Activated CD4-positive, alpha-beta T cell treated with anti-CD3 and anti-CD28 coated beads, Interleukin-2, amount 10 ng/mL, durations not matched to agents 7 days and 5 days (primary cell): ENCODE data around the gene SOX6. TPM values are rescaled to one million over a fixed set of nuclear protein-coding genes. Genes with fewer than 3 reads are reported as not detected.

Experiments used
- CTCF ChIA-PET: fragments of 350-600 bp; sonication (Branson Sonifier 250); formaldehyde crosslinking; loops from one replicate; lab custom pipeline; 2021; ENCODE audit warnings: antibody characterized with exemption; lab: Charles Lee
- POLR2A ChIA-PET: fragments of 350-600 bp; sonication (Branson Sonifier 250); formaldehyde crosslinking; loops from one replicate; lab custom pipeline; 2021; ENCODE audit warnings: antibody characterized with exemption; lab: Charles Lee
- DNase-seq: peaks from one replicate; pipeline ENCODE4 v3.0.0-alpha.2; 2020
- H3K27ac Mint-ChIP-seq: one replicate; pipeline ENCODE4 v1.8.0; 2021; ENCODE audit warnings: mild to moderate bottlenecking, moderate library complexity, mixed read lengths
- H3K27me3 Mint-ChIP-seq: one replicate; pipeline ENCODE4 v1.8.0; 2021; ENCODE audit warnings: mixed read lengths
- H3K36me3 Mint-ChIP-seq: one replicate; pipeline ENCODE4 v1.8.0; 2021; ENCODE audit warnings: low read depth, mixed read lengths
- H3K4me1 Mint-ChIP-seq: one replicate; pipeline ENCODE4 v1.8.0; 2021; ENCODE audit warnings: mixed read lengths
- H3K4me3 Mint-ChIP-seq: one replicate; pipeline ENCODE4 v1.8.0; 2021; ENCODE audit warnings: mild to moderate bottlenecking, moderate library complexity, mixed read lengths
- H3K9me3 Mint-ChIP-seq: one replicate; pipeline ENCODE4 v1.8.0; 2021; ENCODE audit warnings: mixed read lengths
- total RNA-seq, 2 experiments: library from RNA; stranded (reverse); gene quantifications; one replicate each; pipeline ENCODE4 v1.2.3, GENCODE V29; 2021

The SOX6 gene
- total RNA-seq, 2 experiments from 2014 or later, result not detected

GRCh38 chr11:16096336-16096735 lies 260.0 kb downstream of the SOX6 start:
- POLR2A ChIA-PET, result no interaction called here
- Mint-ChIP-seq H3K36me3 (no peaks in the 10 kb centered on the region), H3K27me3 (no peaks in the 10 kb centered on the region), H3K9me3 (no peaks in the 10 kb centered on the region), H3K4me3 (no peak overlapping the region), H3K27ac (no peak overlapping the region), H3K4me1 (no peaks in the 10 kb centered on the region)
- DNase-seq, result no peak
- CTCF ChIA-PET, result no interaction called here

GRCh38 chr11:16095756-16096155 lies 260.6 kb downstream of the SOX6 start:
- Mint-ChIP-seq H3K4me1 (no peaks in the 10 kb centered on the region), H3K27me3 (no peaks in the 10 kb centered on the region), H3K9me3 (no peaks in the 10 kb centered on the region), H3K27ac (no peak overlapping the region), H3K4me3 (no peak overlapping the region), H3K36me3 (no peaks in the 10 kb centered on the region)
- DNase-seq, result no peak
- CTCF ChIA-PET, result no interaction called here
- POLR2A ChIA-PET, result no interaction called here

- POLR2A ChIA-PET, result no interaction called here
- H3K27ac Mint-ChIP-seq, result no peak overlapping the region
- no peaks in the 10 kb centered on the region for H3K36me3 Mint-ChIP-seq
- H3K4me3 Mint-ChIP-seq, result no peak overlapping the region
- CTCF ChIA-PET, result interaction anchor here (0.6 kb wide), 1 partner anchor 44 kb away, joined by 3 read pairs; no protein-coding TSS in a partner anchor
- no peak for DNase-seq
- H3K4me1 Mint-ChIP-seq, result no peaks in the 10 kb centered on the region
- no peaks in the 10 kb centered on the region for H3K27me3 Mint-ChIP-seq
- H3K9me3 Mint-ChIP-seq, result no peaks in the 10 kb centered on the region
Observed at GRCh38 chr11:16093889-16094653, 262.3 kb downstream of the SOX6 start.

- Mint-ChIP-seq H3K4me1 (no peaks in the 10 kb centered on the region), H3K9me3 (no peaks in the 10 kb centered on the region), H3K27ac (no peak overlapping the region), H3K4me3 (no peak overlapping the region), H3K36me3 (no peaks in the 10 kb centered on the region), H3K27me3 (no peaks in the 10 kb centered on the region)
- no peak for DNase-seq
- POLR2A ChIA-PET, result no interaction called here
- CTCF ChIA-PET, result no interaction called here
Observed at GRCh38 chr11:16091862-16092261, 264.5 kb downstream of the SOX6 start.

- POLR2A ChIA-PET, result no interaction called here
- H3K36me3 Mint-ChIP-seq, result no peaks in the 10 kb centered on the region
- H3K9me3 Mint-ChIP-seq, result no peaks in the 10 kb centered on the region
- no peak overlapping the region for H3K27ac Mint-ChIP-seq
- H3K27me3 Mint-ChIP-seq, result no peaks in the 10 kb centered on the region
- no peaks in the 10 kb centered on the region for H3K4me1 Mint-ChIP-seq
- H3K4me3 Mint-ChIP-seq, result no peak overlapping the region
- CTCF ChIA-PET, result no interaction called here
- no peak for DNase-seq
Observed at GRCh38 chr11:16089481-16089880, 266.9 kb downstream of the SOX6 start.

GRCh38 chr11:16088774-16089173 lies 267.6 kb downstream of the SOX6 start:
- POLR2A ChIA-PET, result no interaction called here

GRCh38 chr11:16087886-16088285 lies 268.5 kb downstream of the SOX6 start:
- H3K9me3 Mint-ChIP-seq, result no peaks in the 10 kb centered on the region

More at GRCh38 chr11:16088774-16089173, 267.6 kb downstream of the SOX6 start:
- CTCF ChIA-PET, result interaction anchor here (1.1 kb wide), 1 partner anchor 9 kb away, joined by 3 read pairs; no protein-coding TSS in a partner anchor
- Mint-ChIP-seq H3K27me3 (no peaks in the 10 kb centered on the region), H3K4me3 (no peak overlapping the region), H3K4me1 (no peaks in the 10 kb centered on the region), H3K27ac (no peak overlapping the region), H3K9me3 (no peaks in the 10 kb centered on the region), H3K36me3 (no peaks in the 10 kb centered on the region)
- DNase-seq, result no peak

GRCh38 chr11:16086229-16086819 lies 270.0 kb downstream of the SOX6 start:
- no peaks in the 10 kb centered on the region for H3K9me3 Mint-ChIP-seq
- H3K27ac Mint-ChIP-seq, result no peak overlapping the region
- no peaks in the 10 kb centered on the region for H3K36me3 Mint-ChIP-seq
- DNase-seq, result no peak
- CTCF ChIA-PET, result interaction anchor here (1.6 kb wide), 1 partner anchor 11 kb away, joined by 3 read pairs; no protein-coding TSS in a partner anchor
- POLR2A ChIA-PET, result no interaction called here
- H3K4me1 Mint-ChIP-seq, result no peaks in the 10 kb centered on the region
- H3K27me3 Mint-ChIP-seq, result no peaks in the 10 kb centered on the region
- no peak overlapping the region for H3K4me3 Mint-ChIP-seq

More at GRCh38 chr11:16087886-16088285, 268.5 kb downstream of the SOX6 start:
- ChIA-PET CTCF (interaction anchor here (1.1 kb wide), 1 partner anchor 10 kb away, joined by 3 read pairs; no protein-coding TSS in a partner anchor), POLR2A (no interaction called here)
- DNase-seq, result no peak
- no peaks in the 10 kb centered on the region for H3K4me1 Mint-ChIP-seq
- no peaks in the 10 kb centered on the region for H3K36me3 Mint-ChIP-seq
- H3K4me3 Mint-ChIP-seq, result no peak overlapping the region
- H3K27ac Mint-ChIP-seq, result no peak overlapping the region
- H3K27me3 Mint-ChIP-seq, result no peaks in the 10 kb centered on the region

- Mint-ChIP-seq H3K36me3 (no peaks in the 10 kb centered on the region), H3K9me3 (peaks cover 2% of the 10 kb centered on the region), H3K27me3 (no peaks in the 10 kb centered on the region), H3K4me3 (no peak overlapping the region), H3K27ac (no peak overlapping the region), H3K4me1 (no peaks in the 10 kb centered on the region)
- ChIA-PET POLR2A (no interaction called here), CTCF (interaction anchor here (1.0 kb wide), 1 partner anchor 96 kb away, joined by 3 read pairs; no protein-coding TSS in a partner anchor)
- DNase-seq, result no peak
Observed at GRCh38 chr11:16082095-16083055, 274.0 kb downstream of the SOX6 start.

GRCh38 chr11:16081382-16082094 lies 274.8 kb downstream of the SOX6 start:
- DNase-seq, result no peak
- Mint-ChIP-seq H3K4me1 (no peaks in the 10 kb centered on the region), H3K4me3 (no peak overlapping the region), H3K36me3 (no peaks in the 10 kb centered on the region), H3K27ac (no peak overlapping the region), H3K9me3 (peaks cover 3% of the 10 kb centered on the region), H3K27me3 (no peaks in the 10 kb centered on the region)
- ChIA-PET POLR2A (no interaction called here), CTCF (interaction anchor here (1.0 kb wide), 1 partner anchor 96 kb away, joined by 3 read pairs; no protein-coding TSS in a partner anchor)

- H3K27ac Mint-ChIP-seq, result no peak overlapping the region
- H3K27me3 Mint-ChIP-seq, result no peaks in the 10 kb centered on the region
- no peaks in the 10 kb centered on the region for H3K36me3 Mint-ChIP-seq
- DNase-seq, result no peak
- ChIA-PET POLR2A (no interaction called here), CTCF (no interaction called here)
- H3K4me1 Mint-ChIP-seq, result no peaks in the 10 kb centered on the region
- no peak overlapping the region for H3K4me3 Mint-ChIP-seq
- H3K9me3 Mint-ChIP-seq, result peaks cover 7% of the 10 kb centered on the region
Observed at GRCh38 chr11:16080688-16081381, 275.5 kb downstream of the SOX6 start.

- CTCF ChIA-PET, result no interaction called here
- H3K4me1 Mint-ChIP-seq, result no peaks in the 10 kb centered on the region
- DNase-seq, result no peak
- no peak overlapping the region for H3K4me3 Mint-ChIP-seq
- no peak overlapping the region for H3K27ac Mint-ChIP-seq
- peaks cover 10% of the 10 kb centered on the region for H3K9me3 Mint-ChIP-seq
- no peaks in the 10 kb centered on the region for H3K36me3 Mint-ChIP-seq
- H3K27me3 Mint-ChIP-seq, result no peaks in the 10 kb centered on the region
- POLR2A ChIA-PET, result no interaction called here
Observed at GRCh38 chr11:16078936-16079335, 277.4 kb downstream of the SOX6 start.
